Measurements from ENCODE around the gene CDH4.
"Not testable (repeated sequence)": the region's sequence is repeated elsewhere in the genome, so short reads cannot be mapped to it uniquely, and the experiment has no call there.

Gene CDH4

DNA sequence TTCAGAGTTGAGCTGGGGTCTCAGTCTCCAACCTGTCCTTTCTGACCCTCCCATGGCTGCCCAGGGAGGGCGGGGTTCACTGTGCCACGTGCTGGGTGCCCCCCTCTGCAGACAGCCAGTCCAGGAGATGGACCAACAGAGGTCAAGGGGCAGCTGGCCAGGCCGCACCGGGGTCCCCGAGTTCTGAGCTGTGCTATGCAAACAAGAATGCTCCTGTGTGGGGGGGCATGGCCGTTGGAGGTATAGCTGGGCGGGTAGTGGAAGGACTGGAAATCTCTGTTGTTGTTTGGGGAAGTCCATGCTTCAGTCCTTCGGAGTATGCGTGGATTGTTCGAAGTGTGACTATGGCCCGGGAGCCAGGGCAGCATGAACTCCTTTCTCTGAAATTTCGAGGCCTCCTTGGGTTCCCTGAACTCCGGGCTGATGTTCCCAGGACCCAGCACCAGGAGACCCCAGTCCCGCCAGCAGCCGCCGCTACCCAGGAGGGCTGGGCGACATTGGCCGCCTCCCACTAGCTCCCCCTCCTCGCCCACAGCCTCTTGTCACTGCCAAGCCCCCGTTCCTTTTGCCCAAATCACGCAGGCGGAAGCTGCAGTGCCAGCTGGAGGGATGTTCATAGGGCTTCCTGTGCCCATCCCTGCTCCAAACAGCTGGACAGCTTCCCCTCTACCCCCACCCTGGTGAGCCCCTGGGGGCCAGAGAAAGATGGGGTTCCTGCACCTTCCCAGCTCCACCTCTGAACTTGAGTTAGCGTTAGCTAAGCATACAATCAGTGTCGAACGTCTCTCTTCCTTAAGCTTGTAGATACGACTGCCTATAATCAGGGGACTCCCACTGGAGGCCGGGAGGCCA, 687.0 kb downstream of the CDH4 start:
- DNase-seq (ENCODE audit: low read depth in 2 of 2) = no peak

DNA sequence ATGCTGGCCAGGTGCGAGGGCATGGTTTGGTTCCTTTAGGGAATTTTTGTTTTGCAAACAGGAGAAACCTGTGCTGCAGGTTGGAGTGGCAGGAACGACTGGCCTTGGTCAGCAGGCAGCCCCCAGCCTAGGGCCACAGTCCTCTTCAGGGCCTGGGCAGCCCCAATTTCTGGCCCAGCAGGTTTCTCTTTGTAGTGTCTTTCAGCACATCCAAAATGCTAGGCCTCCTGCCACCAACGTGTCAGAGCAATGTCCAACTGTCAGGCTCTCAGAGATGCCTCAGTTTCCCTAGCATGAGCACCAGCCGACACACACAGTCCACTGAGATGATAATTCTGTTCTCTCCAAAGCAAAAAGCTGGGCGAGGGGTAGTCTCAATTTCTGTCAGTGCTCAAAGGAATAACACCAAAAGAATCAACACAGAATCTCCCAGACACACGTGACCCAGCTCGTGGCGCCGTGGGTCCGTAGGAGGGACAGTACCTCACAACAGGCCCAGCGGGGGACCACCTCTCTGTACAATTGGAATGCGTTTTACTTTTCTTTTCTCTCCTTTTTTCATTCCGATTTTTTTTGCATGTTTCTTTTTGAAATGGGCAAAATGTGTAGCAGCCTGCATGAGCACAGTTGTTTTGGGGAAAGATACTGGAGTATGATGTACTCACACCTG, 687.8 kb downstream of the CDH4 start:
- no peak for DNase-seq (ENCODE audit: low read depth in 2 of 2)

DNA sequence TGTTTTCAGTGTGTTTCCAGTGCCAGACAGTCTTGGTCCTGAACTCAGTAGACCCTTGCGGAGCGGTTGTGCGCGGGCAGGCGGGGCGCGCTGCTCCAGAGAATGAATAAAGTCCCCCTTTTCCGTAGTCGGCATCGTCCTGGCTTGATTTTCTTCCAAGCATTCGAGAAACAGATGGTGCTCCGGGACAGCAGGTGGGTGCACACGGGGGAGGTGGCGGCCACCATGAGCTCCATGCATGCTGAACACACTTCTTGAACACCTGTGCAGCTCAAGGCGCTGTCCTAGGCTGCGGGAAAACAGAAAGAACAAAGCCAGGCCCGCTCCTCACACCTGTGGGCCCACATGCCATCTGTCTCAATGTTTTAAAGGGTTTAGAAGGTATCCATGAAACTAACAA, 688.4 kb downstream of the CDH4 start:
- DNase-seq (ENCODE audit: low read depth in 2 of 2) = no peak

DNA sequence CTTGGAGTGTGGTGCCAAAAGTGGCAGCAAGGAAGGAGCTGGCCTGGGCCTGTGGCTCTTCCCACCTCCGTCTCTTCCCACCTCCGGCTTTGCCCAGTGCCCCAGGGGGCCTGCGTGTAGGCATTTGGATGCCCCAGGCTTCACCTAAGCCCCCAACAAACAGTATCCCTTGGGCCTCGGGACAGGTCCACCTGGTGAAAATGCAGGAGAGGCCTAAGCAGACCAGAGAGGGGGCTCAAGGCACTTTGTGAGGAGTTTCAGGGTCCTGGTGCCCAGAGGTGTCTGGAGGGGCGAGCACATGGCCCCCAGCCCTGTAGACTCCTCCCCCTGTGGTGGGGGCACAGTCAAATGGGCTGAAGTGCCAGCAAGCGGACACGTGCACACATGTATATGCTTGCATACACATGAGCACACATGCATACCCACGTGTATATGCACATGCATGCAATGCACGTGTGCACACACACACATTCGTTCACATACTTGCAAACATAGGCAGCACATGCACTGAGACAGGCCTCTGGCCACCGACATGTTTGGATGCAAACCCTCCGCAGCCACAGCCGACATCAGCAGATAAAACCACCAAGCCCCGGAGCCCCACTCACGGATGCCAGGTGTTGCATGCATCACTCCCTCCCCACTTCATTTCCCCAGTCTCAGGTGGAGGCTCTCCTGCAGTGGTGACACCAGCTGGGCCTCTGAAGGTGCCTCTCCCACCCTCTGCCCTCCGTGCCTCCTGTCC, 689.1 kb downstream of the CDH4 start:
- no peak for DNase-seq (ENCODE audit: low read depth in 2 of 2)

DNA sequence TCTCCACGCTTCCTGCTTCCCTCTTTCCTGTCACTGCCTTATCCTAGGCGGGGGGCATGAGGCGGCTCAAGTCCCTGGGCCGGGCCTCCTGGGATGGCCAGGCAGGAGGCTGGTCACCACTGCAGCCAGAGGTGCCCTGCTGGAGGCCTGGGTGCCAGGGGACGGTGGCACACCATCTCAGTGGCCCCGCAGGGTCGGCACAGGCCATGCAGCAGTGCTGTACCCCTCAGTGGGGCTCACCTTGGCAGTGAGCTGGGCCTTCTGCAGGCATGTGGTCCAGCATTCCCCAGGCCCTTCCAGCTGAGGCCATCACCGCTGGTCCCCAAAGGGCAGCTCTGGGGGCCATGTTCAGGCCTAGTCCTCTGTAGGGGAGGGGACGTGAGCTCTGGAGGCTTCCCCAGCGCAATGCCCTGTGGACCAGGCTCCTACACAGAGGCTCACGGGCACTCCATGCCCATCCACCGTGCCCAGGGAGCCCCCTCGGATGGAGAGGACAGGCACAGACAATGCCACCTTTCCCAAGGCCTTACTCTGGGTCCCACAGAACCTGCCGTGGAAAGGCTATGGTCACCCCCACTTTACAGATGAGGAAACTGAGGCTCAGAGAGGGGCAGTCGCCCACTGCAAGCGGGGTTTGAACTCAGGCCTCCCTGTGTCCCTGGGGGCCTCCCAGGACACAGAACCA, 689.8 kb downstream of the CDH4 start:
- no peak for DNase-seq (ENCODE audit: low read depth in 2 of 2)

DNA sequence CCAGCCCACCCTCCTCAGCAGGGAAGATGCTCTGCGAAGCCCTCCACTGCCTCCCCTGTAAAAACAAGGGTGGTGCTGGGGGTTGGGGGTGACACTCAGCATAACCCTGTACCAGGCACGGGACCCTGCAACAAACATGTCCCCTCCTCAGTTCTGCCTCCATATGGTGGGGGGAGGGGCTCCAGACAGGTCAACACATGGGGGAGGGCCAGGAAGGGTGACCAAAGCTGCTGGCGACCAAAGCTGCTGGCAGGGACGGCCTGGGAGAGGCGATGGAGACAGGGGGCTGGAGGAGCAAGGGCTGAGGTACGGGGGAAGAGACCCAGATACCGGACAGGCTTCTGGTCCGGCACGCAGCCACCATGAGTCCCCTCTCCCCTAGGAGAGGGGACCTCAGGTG, 690.5 kb downstream of the CDH4 start:
- DNase-seq (ENCODE audit: low read depth in 2 of 2) = no peak

DNA sequence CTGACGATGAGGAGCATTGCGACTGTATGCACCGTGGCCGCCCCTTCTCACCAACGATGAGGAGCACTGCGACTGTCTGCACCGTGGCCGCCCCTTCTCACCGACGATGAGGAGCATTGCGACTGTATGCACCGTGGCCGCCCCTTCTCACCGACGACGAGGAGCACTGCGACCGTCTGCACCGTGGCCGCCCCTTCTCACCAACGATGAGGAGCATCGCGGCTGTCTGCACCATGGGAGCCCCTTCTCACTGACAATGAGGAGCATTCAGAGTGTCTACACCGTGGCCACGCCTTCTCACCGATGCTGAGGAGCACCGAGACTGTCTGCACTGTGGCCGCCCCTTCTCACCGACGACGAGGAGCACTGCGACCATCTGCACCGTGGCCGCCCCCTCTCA, 692.9 kb downstream of the CDH4 start:
- DNase-seq (ENCODE audit: low read depth in 2 of 2) = not testable (repeated sequence)

DNA sequence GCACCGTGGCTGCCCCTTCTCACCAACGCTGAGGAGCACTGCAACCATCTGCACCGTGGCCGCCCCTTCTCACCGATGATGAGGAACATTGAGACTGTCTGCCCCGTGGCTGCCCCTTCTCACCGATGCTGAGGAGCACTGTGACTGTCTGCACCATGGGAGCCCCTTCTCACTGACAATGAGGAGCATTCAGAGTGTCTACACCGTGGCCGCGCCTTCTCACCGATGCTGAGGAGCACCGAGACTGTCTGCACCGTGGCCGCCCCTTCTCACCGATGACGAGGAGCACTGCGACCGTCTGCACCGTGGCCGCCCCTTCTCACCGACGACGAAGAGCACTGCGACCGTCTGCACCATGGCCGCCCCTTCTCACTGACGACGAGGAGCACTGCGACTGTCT, 693.4 kb downstream of the CDH4 start:
- not testable (repeated sequence) for DNase-seq (ENCODE audit: low read depth in 2 of 2)

DNA sequence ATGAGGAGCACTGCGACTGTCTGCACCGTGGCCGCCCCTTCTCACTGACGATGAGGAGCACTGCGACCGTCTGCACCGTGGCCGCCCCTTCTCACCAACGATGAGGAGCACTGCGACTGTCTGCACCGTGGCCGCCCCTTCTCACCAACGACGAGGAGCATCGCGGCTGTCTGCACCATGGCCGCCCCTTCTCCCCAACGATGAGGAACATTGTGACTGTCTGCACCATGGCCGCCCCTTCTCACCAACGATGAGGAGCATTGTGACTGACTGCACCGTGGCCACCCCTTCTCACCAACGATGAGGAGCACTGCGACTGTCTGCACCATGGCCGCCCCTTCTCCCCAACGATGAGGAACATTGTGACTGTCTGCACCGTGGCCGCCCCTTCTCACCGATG, 696.0 kb downstream of the CDH4 start:
- not testable (repeated sequence) for DNase-seq (ENCODE audit: low read depth in 2 of 2)

DNA sequence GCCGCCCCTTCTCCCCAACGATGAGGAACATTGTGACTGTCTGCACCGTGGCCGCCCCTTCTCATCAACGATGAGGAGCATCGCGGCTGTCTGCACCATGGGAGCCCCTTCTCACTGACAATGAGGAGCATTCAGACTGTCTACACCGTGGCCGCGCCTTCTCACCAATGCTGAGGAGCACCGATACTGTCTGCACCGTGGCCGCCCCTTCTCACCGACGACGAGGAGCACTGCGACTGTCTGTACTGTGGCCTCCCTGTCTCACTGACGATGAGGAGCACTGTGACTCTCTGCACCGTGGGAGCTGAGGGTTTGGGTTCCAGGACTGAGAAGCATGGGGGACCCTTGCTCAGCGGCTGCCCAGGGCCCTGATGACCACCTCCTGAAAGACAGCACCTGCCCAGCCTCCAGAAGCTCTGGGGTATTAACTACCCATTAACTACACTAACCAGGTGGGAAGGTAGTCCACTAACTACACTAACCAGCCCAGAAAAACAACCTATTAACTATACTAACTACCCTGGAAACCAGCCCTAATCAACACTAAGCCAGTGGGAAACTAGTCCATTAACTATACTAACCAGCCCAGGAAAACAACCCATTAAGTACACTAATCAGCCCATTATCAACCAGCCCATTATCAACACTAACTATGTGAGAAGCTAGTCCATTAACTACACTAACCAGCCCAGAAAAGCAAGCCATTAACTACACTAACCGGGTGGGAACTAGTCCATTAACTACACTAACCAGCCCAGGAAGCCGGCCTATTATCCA, 696.7 kb downstream of the CDH4 start:
- DNase-seq (ENCODE audit: low read depth in 2 of 2) = no peak

DNA sequence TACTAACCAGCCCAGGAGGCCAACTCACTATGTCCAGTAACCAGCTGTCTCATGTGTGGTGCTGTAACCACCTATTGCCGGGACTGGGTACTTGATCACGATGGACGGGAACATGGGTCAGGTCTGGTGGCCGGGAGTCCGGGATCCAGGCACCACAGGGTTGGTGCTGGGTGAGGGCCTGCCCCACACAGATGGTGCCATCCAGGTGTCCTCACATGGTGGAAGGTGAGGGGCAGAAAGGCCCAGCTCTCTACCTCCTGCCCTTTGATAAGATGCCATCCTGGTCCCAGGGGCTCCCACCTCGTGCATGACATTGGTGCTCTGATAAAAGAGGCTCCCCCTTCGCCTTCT, 697.3 kb downstream of the CDH4 start:
- DNase-seq (ENCODE audit: low read depth in 2 of 2) = no peak

DNA sequence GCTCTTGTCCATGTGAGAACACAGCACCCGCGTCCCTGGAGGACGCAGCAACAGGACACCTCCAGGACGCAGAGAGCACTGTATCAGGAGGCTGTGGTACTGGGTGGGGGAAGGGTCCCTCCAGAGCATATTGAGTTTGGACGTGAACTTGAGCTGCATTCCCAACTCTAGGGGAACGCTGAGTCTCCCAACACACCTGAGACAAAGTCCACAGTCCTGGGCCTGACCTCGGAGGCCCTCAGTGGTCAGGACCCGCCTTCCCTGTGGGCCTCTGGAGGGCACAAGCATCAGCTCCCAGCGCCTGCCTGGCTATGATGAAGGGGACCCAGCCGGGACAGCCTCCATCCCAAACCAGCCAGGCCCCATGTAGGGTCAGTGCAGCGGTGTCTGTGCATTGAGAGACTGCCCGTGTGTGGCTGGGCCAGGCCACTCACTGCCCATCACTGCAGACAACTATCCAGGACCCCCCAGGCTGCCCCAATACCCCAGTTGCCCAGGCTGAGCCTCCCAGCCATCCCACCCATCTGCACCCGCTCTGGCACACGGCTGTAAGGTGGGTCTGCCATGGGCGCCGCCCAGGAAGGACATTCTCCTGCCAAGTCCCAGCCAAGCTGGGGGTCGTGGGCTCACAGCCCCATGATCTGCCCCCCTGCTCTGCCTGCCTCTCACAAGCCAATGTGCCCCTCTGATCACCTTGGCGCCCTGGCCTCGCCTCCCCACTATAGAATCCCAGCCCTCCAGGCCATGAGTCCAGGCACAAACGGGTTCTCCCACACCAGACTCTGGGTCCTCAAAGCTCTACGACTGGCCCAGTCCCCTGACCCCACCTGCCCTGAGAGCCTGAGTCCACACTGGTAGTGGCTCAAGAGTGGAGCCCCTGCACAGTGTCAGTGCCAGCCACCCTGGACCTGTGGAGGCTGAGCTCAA, 697.9 kb downstream of the CDH4 start:
- no peak for DNase-seq (ENCODE audit: low read depth in 2 of 2)

DNA sequence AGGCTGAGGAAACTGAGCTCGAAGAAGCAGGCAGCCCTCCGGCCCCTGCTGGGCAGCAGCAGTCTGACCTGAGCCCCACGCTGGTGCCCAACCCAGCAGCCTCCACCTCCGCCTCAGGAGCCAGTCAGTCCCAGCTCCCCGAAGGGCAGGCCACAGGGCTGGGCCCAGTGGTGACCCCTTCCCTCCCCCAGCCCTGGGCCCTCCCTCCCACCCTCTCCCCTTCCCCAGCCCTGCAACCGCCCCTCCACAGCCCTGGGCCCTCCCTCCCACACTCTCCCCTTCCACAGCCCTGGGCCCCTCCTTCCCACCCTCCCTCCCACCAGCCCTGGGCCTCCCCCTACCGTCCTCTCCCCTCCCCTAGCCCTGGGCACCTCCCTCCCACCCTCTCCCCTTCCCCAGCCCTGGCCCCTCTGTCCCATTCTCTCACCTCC, 698.6 kb downstream of the CDH4 start:
- DNase-seq (ENCODE audit: low read depth in 2 of 2) = no peak

DNA sequence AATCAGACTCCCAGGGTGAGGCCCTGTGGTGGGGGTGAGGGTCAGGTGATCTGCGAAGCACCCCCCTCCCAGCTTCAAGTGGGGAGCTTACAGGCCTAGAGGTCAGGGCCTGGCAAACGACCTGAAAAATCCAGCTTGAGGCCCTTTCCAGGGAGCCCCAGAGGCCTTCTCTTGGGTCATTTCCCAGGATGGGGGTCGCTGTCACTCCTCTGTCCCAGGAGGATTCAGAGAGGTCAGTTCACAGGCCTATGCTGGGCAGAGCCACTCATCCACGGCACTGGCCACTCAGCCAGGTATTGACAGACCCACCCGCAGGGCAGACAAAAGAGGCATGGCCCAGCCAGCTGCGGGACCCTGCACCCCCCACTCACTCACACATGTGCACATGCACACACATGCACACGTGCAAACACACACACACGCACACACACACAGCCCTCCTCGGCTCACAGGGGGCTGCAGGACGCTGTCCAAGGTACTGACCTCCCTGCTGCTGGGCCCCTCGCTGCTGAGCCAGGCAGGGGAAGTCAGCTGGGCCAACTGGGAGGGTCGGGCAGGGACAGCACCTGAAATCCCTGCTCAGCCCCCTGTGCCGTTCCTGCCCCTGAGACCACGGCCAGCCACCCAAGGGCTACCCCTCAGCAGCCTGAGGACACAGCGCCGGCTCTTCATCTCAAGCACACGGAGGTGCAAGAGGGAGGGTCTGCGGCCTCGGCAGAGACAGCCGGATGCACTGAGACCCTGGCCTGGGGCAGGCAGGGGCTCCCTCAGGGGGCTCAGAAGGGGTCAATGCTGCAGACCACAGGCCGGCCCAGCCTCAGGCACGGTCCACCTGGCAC, 699.9 kb downstream of the CDH4 start:
- DNase-seq (ENCODE audit: low read depth in 2 of 2) = no peak

DNA sequence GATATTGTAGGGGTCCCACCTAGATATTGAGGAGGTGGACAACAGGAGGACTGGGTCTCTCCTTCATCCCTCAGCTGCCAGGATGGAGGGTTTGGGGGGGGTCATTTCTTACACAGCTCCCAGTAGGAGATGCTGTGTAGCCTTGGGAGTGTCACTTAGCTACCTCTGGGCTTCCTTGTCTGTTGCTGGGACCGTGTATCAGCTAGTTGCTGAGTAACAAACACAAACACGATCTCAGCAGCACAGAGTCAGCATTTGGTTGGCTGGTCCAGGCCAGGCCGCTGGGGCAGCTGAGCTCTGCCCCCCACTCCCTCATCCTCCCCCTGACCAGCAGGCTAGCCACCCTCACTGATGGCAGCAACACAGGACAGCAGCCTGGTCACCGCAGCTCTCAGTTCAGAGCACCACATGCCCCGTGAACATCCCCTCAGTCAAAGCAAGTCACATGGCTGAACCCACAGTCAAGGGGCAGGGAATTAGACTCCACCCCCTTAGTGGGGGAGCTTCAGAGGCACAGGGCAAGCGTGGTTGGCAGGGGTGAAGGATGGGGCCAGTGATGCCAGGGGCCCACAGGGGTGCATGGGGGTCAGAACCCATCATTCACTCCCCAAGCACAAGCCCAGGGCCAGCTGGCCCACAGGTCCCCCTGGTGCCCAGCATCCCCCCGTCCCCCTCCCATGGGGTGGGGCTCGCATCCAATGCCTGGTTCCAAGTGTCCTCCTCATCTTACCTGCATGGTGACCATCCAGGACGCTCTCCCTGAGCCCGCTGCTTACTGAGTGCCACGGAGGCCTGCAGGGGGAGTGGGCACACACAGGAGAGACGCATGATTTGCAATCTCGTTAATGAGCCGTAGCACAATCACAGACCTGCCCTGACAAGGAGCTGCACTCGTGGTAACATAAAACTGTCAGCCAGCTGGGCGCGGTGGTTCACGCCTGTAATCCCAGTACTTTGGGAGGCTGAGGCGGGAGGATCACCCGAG, 701.3 kb downstream of the CDH4 start:
- no peak for DNase-seq (ENCODE audit: low read depth in 2 of 2)

DNA sequence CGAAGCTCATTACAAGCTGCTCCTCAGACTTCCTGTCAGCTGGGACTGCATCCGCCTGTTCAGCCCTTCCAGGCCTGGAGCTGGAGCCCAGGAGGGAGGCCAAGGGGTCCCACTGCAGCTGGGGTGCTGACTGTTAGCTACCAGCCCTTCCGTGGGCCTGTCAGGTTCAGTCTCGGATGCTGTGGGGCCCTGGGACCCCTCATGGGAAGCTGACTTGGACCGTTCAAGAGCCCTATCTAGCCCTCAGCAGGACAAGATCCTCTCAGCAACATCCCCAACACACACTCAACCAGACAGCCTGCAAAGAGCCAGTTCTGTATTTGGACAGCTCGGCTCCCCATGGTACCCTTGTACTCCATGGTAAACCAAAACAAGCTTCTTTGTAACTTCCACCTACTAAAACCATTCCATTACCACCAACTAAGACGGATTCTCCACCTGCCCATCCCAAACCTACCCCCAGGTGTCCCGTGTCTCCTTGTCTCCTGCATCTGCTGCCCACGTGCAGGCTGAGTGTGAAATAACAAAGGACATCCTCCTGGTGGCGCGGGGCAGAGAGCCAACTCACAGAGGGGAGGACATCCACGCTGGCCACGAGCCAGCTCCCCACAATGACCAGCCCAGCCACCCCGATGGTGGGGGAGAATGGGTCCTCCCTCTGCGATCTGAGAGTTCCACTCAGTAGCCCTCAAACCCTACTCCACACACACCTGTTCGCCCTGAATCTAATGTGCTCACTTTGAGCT, 702.4 kb downstream of the CDH4 start:
- no peak for DNase-seq (ENCODE audit: low read depth in 2 of 2)

DNA sequence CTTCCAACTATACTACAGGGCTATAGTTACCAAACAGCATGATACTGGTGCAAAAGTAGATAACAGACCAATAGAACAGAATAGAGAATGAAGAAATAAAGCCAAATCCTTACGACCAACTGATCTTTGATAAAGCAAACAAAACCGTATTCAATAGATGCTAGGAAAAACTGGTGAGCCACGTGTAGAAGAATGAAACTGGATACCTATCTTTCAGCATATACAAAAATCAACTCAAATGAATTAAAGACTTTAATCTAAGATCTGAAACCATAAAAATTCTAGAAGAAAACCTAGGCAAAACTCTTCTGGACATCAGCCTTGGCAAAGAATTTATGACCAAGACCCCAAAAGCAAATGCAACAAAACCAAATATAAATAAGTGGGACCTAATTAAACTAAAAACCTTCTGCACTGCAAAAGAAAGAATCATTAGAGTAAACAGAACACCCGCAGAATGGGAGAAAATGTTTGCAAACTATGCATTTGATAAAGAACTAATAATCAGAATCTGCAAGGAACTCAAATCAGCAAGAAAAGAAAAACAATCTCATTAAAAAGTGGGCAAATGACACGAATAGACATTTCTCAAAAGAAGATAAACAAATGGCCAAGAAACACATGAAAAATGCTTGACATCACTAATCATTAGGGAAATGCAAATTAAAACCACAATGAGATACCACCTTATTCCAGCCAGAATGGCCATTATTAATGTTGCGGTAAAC, 703.8 kb downstream of the CDH4 start:
- no peak for DNase-seq (ENCODE audit: low read depth in 2 of 2)
